Activated T-helper 1 cell treated with anti-CD3 and anti-CD28 coated beads, Interleukin-12 subunit alpha, Interleukin-12 subunit beta, Interleukin-2, Interleukin-4 antibody, amounts not matched to agents 30 ng/mL and 10 ng/mL and 1 ng/mL, durations not matched to agents 14 hours and 24 hours and 36 hours (primary cell): ENCODE measurements around the gene IFI35. TPM values are rescaled to one million over a fixed set of nuclear protein-coding genes. Genes with fewer than 3 reads are reported as not detected.
A peak's percentile ranks its signal among the peaks of the same experiment; 100 is the strongest.
"Not testable (repeated sequence)": the region's sequence is repeated elsewhere in the genome, so short reads cannot be mapped to it uniquely, and the experiment has no call there.

Source experiments
- DNase-seq: peaks from one replicate; pipeline ENCODE4 v3.0.0; 2021; ENCODE audit warnings: low spot score
- H3K27ac Mint-ChIP-seq: one replicate; pipeline ENCODE4 v1.8.0; 2021; ENCODE audit warnings: mild to moderate bottlenecking, mixed read lengths
- H3K27me3 Mint-ChIP-seq: one replicate; pipeline ENCODE4 v1.8.0; 2022; ENCODE audit warnings: mild to moderate bottlenecking, moderate library complexity, mixed read lengths; ENCODE audit not compliant: insufficient read depth
- H3K36me3 Mint-ChIP-seq: one replicate; pipeline ENCODE4 v1.8.0; 2021; ENCODE audit warnings: low read depth, mixed read lengths
- H3K4me1 Mint-ChIP-seq: one replicate; pipeline ENCODE4 v1.8.0; 2021; ENCODE audit warnings: low read depth, mixed read lengths
- H3K4me3 Mint-ChIP-seq: one replicate; pipeline ENCODE4 v1.8.0; 2021; ENCODE audit warnings: mild to moderate bottlenecking, moderate library complexity, mixed read lengths
- H3K9me3 Mint-ChIP-seq: one replicate; pipeline ENCODE4 v1.8.0; 2021; ENCODE audit warnings: mixed read lengths
- intact Hi-C: fragments of 100-400 bp; cut with micrococcal nuclease; formaldehyde crosslinking; loops from one replicate; pipeline ENCODE4 v1.15.1; 2024
- total RNA-seq: library from RNA; stranded (reverse); gene quantifications from 2 replicates; pipeline ENCODE4 v1.2.3, GENCODE V29; 2022

Gene IFI35
- 65.8 and 67.0 TPM in 2 replicates for total RNA-seq

DNA sequence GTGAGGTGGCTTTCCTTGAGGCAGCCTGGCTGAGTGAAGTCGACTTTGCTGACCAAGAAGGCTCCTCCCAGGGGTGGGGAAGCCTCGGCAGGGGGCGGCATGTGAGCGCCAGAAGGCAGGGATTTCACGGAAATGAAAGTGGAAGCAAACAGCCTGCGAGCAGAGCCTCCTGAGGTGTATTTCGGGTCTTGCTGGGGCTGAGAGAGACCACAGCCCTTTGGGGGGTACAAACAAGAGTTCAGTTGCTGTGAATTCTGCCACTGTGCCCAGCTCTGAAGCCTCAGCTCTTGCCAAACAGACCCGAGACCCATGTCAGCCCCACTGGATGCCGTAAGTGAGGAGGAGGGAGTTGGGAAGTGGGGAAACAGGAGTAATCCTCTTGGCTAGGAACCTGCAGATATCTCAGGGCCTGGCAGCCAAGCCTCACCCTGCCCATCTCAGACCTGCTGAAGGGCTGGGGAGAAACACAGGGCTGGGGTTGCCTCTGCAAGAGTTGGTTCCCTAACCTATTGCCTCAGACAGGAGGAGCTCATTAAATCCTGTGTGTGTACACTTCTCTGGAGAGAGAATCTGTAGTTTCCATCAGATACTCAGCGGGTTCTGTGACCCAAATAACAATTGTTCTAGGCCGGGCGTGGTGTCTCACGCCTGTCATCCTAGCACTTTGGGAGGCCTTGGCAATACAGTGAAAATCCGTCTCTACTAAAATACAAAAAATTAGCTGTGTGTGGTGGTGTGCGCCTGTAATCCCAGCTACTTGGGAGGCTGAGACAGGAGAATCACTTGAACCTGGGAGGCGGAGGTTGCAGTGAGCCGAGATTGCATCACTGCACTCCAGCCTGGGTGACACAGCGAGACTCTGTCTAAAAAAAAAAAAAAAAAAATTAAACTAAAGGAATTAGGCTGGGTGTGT lies at the start of gene IFI35:
TSS of gene IFI35 (plus strand) at position 146 of the 913 bp plus-strand sequence. CDS start at position 310, 164 bp downstream.
- H3K36me3 Mint-ChIP-seq: peaks cover 19% of the 10 kb centered on the region
- peak; percentile 85 for DNase-seq

GRCh38 chr17:42964161-42964932 lies 42.2 kb upstream of the IFI35 start, which contains the start of gene AARSD1:
AARSD1 (minus strand) TSS chr17:42964454; CDS start chr17:42964440, 14 bp downstream.
- no peaks in the 10 kb centered on the region for H3K9me3 Mint-ChIP-seq
- H3K4me3 Mint-ChIP-seq: peak within 1 kb of the TSS; percentile 94
- DNase-seq: peak; percentile 90
- peak within 1 kb of the TSS; percentile 90 for H3K27ac Mint-ChIP-seq
- H3K36me3 Mint-ChIP-seq: peaks cover 26% of the 10 kb centered on the region
- peaks cover 13% of the 10 kb centered on the region for H3K4me1 Mint-ChIP-seq
- H3K27me3 Mint-ChIP-seq: no peaks in the 10 kb centered on the region
- intact Hi-C loops: loop anchor here (1.0 to 10.0 kb wide), 7 partner anchors 17 to 680 kb away; partner anchors contain the start of genes BECN1, BRCA1, IFI35 and RPL27

More for the DNA sequence above, at the start of gene IFI35:
- peaks cover 21% of the 10 kb centered on the region for H3K4me1 Mint-ChIP-seq
- intact Hi-C loops: loop anchor here (1.0 to 10.0 kb wide), 5 partner anchors 9 to 402 kb away; partner anchors contain the start of genes AARSD1, BRCA1, RETREG3 and RPL27
- H3K9me3 Mint-ChIP-seq: no peaks in the 10 kb centered on the region
- peak within 1 kb of the TSS; percentile 100 for H3K4me3 Mint-ChIP-seq
- no peaks in the 10 kb centered on the region for H3K27me3 Mint-ChIP-seq
- peak within 1 kb of the TSS; percentile 99 for H3K27ac Mint-ChIP-seq

GRCh38 chr17:42967925-42968324 lies 38.7 kb upstream of the IFI35 start:
- Mint-ChIP-seq H3K4me1 (peaks cover 13% of the 10 kb centered on the region), H3K27me3 (no peaks in the 10 kb centered on the region), H3K36me3 (peaks cover 8% of the 10 kb centered on the region), H3K27ac (no peak overlapping the region), H3K4me3 (no peak overlapping the region), H3K9me3 (no peaks in the 10 kb centered on the region)
- intact Hi-C loops: loop anchor here (10.0 kb wide), 2 partner anchors 143 to 683 kb away; partner anchors contain the start of genes BECN1 and STAT5A
- DNase-seq: no peak

DNA sequence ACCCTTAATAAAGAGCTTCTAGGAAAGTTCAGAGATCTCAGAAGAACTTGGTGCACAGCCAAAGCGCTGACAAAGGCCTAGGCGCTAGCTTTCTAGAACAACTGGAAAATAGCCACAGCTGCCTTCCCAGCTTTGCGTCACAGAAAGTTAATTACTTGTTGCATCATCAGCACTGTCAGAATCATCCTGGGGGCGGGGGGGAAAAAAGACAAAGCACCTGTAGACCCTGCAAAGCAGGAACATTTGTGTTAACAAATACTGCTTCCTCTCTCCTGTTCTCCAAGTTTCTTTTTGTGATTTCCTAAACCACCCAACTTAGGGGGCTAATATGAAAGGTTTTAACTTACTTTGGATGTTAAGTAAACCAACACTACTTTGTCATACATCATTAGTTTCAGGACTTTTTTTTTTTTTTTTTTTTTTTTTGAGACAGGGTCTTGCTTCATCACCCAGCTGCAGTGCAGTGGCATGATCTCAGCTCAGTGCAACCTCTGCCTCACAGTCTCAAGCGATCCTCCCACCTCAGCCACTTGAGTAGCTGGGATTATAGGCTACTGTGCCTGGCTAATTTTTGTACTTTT lies 37.5 kb upstream of the IFI35 start:
- peaks cover 4% of the 10 kb centered on the region for H3K36me3 Mint-ChIP-seq
- no peaks in the 10 kb centered on the region for H3K9me3 Mint-ChIP-seq
- intact Hi-C loops: loop anchor here (10.0 kb wide), 2 partner anchors 144 to 684 kb away; partner anchors contain the start of genes BECN1 and STAT5A
- H3K27ac Mint-ChIP-seq: no peak overlapping the region
- DNase-seq: no peak
- H3K4me1 Mint-ChIP-seq: peaks cover 5% of the 10 kb centered on the region
- no peak overlapping the region for H3K4me3 Mint-ChIP-seq
- no peaks in the 10 kb centered on the region for H3K27me3 Mint-ChIP-seq

DNA sequence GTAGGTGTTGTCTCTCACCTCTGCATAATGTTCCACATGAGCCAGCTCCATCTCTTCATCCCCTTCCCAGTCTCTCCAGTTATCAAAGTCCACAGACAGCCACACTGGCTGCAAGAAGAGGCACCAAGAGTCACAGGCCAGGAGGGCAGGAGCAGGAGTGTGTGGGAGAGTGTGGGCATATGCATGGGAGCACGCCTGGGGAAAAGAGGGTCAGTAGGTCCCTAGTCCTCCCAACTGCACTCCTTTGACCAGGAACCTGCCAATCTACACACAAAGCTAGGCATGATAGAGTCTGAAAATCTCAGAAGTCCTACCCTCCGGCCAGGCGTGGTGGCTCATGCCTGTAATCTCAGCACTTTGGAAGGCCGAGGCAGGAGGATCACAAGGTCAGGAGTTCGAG lies 35.0 kb upstream of the IFI35 start:
- no peaks in the 10 kb centered on the region for H3K9me3 Mint-ChIP-seq

DNA sequence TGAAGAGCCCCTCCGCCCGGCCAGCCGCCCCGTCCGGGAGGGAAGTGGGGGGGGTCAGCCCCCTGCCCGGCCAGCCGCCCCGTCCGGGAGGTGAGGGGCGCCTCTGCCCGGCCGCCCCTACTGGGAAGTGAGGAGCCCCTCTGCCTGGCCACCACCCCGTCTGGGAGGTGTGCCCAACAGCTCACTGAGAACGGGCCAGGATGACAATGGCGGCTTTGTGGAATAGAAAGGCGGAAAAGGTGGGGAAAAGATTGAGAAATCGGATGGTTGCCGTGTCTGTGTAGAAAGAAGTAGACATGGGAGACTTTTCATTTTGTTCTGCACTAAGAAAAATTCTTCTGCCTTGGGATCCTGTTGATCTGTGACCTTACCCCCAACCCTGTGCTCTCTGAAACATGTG lies 33.3 kb upstream of the IFI35 start:
- H3K27ac Mint-ChIP-seq, H3K27me3 Mint-ChIP-seq, H3K4me3 Mint-ChIP-seq, H3K36me3 Mint-ChIP-seq, DNase-seq, H3K4me1 Mint-ChIP-seq, H3K9me3 Mint-ChIP-seq, intact Hi-C loops: not testable (repeated sequence)

More for the DNA sequence above, 35.0 kb upstream of the IFI35 start:
- no peak for DNase-seq
- Mint-ChIP-seq H3K4me3 (no peak overlapping the region), H3K27me3 (no peaks in the 10 kb centered on the region), H3K4me1 (peaks cover 7% of the 10 kb centered on the region), H3K36me3 (no peaks in the 10 kb centered on the region), H3K27ac (no peak overlapping the region)
- intact Hi-C loops: no loop called here

DNA sequence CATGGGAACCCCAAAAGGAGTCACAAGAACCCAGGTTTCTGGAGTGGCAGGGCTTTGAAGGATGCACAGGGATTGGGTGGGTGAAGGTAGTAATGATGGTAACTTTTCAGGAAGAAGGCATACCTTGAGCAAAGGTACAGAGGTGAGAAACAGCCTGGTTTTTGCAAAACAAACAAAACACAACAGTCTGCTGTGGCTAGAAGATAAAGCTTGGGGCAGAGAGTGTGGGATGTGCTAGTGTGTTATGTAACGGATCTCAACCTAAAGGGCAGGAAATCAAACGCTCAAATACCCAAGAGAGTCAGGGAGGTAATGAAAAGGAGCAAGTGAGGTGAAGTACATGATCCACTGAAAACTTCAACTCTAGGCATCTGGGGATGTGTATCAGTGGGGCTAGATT lies 31.3 kb upstream of the IFI35 start:
- Mint-ChIP-seq H3K36me3 (no peaks in the 10 kb centered on the region), H3K9me3 (no peaks in the 10 kb centered on the region), H3K4me1 (peaks cover 17% of the 10 kb centered on the region), H3K27ac (peak overlapping the region; percentile 1), H3K27me3 (peaks cover 2% of the 10 kb centered on the region), H3K4me3 (no peak overlapping the region)
- DNase-seq: no peak
- intact Hi-C loops: no loop called here

- H3K27ac Mint-ChIP-seq, H3K4me3 Mint-ChIP-seq, DNase-seq, H3K27me3 Mint-ChIP-seq, H3K9me3 Mint-ChIP-seq, H3K36me3 Mint-ChIP-seq, intact Hi-C loops: not testable (repeated sequence)
- peaks cover 19% of the 10 kb centered on the region for H3K4me1 Mint-ChIP-seq
Observed at GRCh38 chr17:42975701-42976100, 30.9 kb upstream of the IFI35 start.

DNA sequence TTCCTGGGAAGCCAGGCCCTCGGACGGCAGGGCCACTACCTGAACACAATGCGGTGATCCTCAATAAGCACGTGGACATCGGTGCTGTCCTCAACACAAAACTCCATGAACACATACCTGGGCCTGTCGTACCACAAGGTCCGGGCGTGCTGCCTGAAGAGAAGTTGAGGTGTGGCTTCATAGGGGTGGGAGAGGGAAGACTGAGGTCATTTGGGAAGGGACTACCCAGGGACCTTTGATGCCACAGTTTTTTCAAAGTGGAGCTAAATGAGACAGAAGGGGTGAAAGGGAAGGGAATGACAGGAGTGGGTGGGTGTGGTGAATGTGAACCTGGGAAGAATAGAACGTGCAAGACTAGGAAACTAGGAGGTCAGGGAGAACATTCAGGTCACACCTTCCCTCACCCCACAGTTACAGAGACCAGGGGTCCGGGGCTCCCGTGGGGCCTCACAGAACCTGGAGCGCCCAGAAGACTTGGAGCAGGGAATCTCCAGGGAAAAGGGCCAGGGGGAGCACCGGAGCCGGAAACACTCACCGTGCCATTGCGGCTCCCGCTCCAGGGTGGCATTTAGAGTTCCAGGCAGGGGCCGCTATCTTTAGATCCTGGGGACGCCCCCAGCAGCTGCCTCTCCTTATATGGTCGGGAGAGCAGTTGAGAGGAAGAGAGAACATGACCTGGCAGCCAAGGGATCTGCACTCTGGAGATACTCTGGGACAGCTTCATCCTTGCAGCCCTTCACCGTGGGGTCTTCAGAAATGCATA lies 26.9 kb upstream of the IFI35 start, which contains the start of gene PTGES3L:
TSS of gene PTGES3L (minus strand) at position 570 of the 763 bp plus-strand sequence. CDS start at position 543, 27 bp downstream.
- peaks cover 9% of the 10 kb centered on the region for H3K36me3 Mint-ChIP-seq
- peak within 1 kb of the TSS; percentile 100 for H3K4me3 Mint-ChIP-seq
- H3K27ac Mint-ChIP-seq: peak within 1 kb of the TSS; percentile 99
- H3K27me3 Mint-ChIP-seq: peaks cover 2% of the 10 kb centered on the region
- H3K9me3 Mint-ChIP-seq: no peaks in the 10 kb centered on the region
- intact Hi-C loops: loop anchor here (1.0 to 10.0 kb wide), 5 partner anchors 19 to 415 kb away; partner anchors contain the start of genes BRCA1, COASY, MLX and PSME3
- peak; percentile 8 for DNase-seq
- peaks cover 41% of the 10 kb centered on the region for H3K4me1 Mint-ChIP-seq

GRCh38 chr17:42980274-42980765 lies 26.3 kb upstream of the IFI35 start, which contains the start of gene RUNDC1:
RUNDC1 (plus strand) TSS chr17:42980565; CDS start chr17:42980577, 12 bp downstream.
- H3K27ac Mint-ChIP-seq: peak within 1 kb of the TSS; percentile 99
- intact Hi-C loops: loop anchor here (1.0 to 10.0 kb wide), 5 partner anchors 18 to 416 kb away; partner anchors contain the start of genes BRCA1, COASY, MLX and PSME3
- peaks cover 15% of the 10 kb centered on the region for H3K36me3 Mint-ChIP-seq
- no peaks in the 10 kb centered on the region for H3K9me3 Mint-ChIP-seq
- H3K27me3 Mint-ChIP-seq: peaks cover 2% of the 10 kb centered on the region
- DNase-seq: peak; percentile 87
- H3K4me3 Mint-ChIP-seq: peak within 1 kb of the TSS; percentile 100
- peaks cover 40% of the 10 kb centered on the region for H3K4me1 Mint-ChIP-seq

DNA sequence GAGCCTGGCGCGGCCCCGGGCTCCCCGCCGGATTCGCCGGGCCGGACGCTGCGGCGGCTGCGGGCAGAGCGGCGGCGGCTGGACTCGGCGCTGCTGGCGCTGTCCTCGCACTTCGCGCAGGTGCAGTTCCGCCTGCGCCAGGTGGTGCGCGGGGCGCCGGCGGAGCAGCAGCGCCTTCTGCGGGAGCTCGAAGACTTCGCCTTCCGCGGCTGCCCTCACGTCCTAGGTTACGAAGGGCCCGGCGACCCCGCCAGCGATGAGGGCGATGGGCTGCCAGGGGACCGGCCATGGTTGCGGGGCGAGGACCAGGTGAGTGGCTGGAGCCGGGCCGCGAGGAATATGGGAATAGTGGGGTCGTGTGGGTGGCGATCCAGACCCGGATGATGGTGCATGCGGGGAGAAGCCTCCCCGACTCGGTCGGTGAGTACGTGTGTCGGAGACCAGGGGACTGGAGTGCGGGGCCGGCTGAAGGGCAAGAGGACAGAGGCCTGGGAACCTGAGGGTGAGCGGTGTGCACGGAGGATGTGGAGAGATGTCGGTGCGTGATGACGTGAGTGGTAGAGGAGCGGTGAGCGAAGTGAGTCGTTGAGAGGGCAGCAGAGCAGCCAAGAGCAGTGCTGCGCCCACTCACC lies 25.7 kb upstream of the IFI35 start:
- Mint-ChIP-seq H3K36me3 (peaks cover 17% of the 10 kb centered on the region), H3K27me3 (peaks cover 2% of the 10 kb centered on the region), H3K4me1 (peaks cover 43% of the 10 kb centered on the region), H3K4me3 (peak overlapping the region; percentile 98), H3K9me3 (no peaks in the 10 kb centered on the region), H3K27ac (peak overlapping the region; percentile 86)
- peak; percentile 47 for DNase-seq
- intact Hi-C loops: loop anchor here (1.0 to 10.0 kb wide), 6 partner anchors 17 to 416 kb away; partner anchors contain the start of genes AARSD1, BRCA1, COASY and MLX
